T-helper 1 cell treated with Interleukin-12 subunit alpha and Interleukin-12 subunit beta and Interleukin-4 antibody, amounts not matched to agents 30 ng/mL and 1 ng/mL, for 36 hours (primary cell): Measurements from ENCODE around the gene CCL18. TPM values are rescaled to one million over a fixed set of nuclear protein-coding genes. Genes with fewer than 3 reads are reported as not detected.
"Not testable (repeated sequence)": the region's sequence is repeated elsewhere in the genome, so short reads cannot be mapped to it uniquely, and the experiment has no call there.

Experiments
- intact Hi-C: fragments of 100-400 bp; cut with micrococcal nuclease; formaldehyde crosslinking; loops from one replicate; pipeline ENCODE4 v1.15.1; 2024
- total RNA-seq: library from RNA; stranded (reverse); gene quantifications from 2 replicates; pipeline ENCODE4 v1.2.3, GENCODE V29; 2022

Gene CCL18
- total RNA-seq, 1 donor from 2014 or later, result not detected

- intact Hi-C loops, result not testable (repeated sequence)
These were observed 34.9 kb downstream of the CCL18 start for GRCh38 chr17:36099004-36099403.

GRCh38 chr17:36103401-36103975 lies 39.4 kb downstream of the CCL18 start, which contains the start of gene CCL4:
CCL4 (plus strand) TSS chr17:36103827; CDS start chr17:36103906, 79 bp downstream.
- intact Hi-C loops, result not testable (repeated sequence)

- intact Hi-C loops, result not testable (repeated sequence)
These were observed 40.2 kb downstream of the CCL18 start for GRCh38 chr17:36104246-36104645.

- intact Hi-C loops, result no loop called here
These were observed 40.7 kb downstream of the CCL18 start for GRCh38 chr17:36104701-36105181.

- intact Hi-C loops, result no loop called here
These were observed 41.9 kb downstream of the CCL18 start for GRCh38 chr17:36105781-36106492.

GRCh38 chr17:36106493-36106835 lies 42.4 kb downstream of the CCL18 start:
- intact Hi-C loops, result no loop called here

GRCh38 chr17:36107660-36108059 lies 43.6 kb downstream of the CCL18 start:
- intact Hi-C loops, result no loop called here

GRCh38 chr17:36108265-36108664 lies 44.2 kb downstream of the CCL18 start:
- intact Hi-C loops, result not testable (repeated sequence)

GRCh38 chr17:36111068-36111490 lies 47.0 kb downstream of the CCL18 start:
- intact Hi-C loops, result no loop called here

GRCh38 chr17:36112572-36112971 lies 48.5 kb downstream of the CCL18 start:
- intact Hi-C loops, result no loop called here

- intact Hi-C loops, result not testable (repeated sequence)
These were observed 49.1 kb downstream of the CCL18 start for GRCh38 chr17:36113131-36113530.

GRCh38 chr17:36114971-36115648 lies 51.0 kb downstream of the CCL18 start:
- intact Hi-C loops, result loop anchor here (5.0 kb wide), 1 partner anchor 43 kb away; no protein-coding TSS in a partner anchor

GRCh38 chr17:36115649-36115977 lies 51.5 kb downstream of the CCL18 start:
- intact Hi-C loops, result loop anchor here (5.0 kb wide), 1 partner anchor 43 kb away; no protein-coding TSS in a partner anchor

- intact Hi-C loops, result loop anchor here (5.0 kb wide), 1 partner anchor 45 kb away; no protein-coding TSS in a partner anchor
These were observed 53.7 kb downstream of the CCL18 start for GRCh38 chr17:36117505-36118382.

- intact Hi-C loops, result loop anchor here (5.0 kb wide), 1 partner anchor 46 kb away; no protein-coding TSS in a partner anchor
These were observed 54.6 kb downstream of the CCL18 start for GRCh38 chr17:36118477-36119353.

GRCh38 chr17:36120221-36120620 lies 56.1 kb downstream of the CCL18 start:
- intact Hi-C loops, result no loop called here

GRCh38 chr17:36121099-36121498 lies 57.0 kb downstream of the CCL18 start:
- intact Hi-C loops, result not testable (repeated sequence)
